A549 (cell line): Measurements from ENCODE around the gene PCSK6. TPM values are rescaled to one million over a fixed set of nuclear protein-coding genes. Genes with fewer than 3 reads are reported as not detected.

Experiments used
- ATAC-seq, 2 experiments: fragments of 200-7000 bp in 1 of 2; fragments of >200 bp in 1 of 2; cut with Nextera tagmentation in 1 of 2; cut with Tn5 transposase in 1 of 2; 3 replicates each; pipeline versions ENCODE4 v1.8.0 to v1.9.1; 2018 to 2020; ENCODE audit warnings: mild to moderate bottlenecking in 1 of 2, moderate library complexity in 1 of 2
- CTCF ChIA-PET: fragments of 300-600 bp; sonication (Branson Sonifier 250); formaldehyde crosslinking; extraction: SDS; loops from one replicate; lab custom pipeline; 2021; ENCODE audit warnings: antibody characterized with exemption, inconsistent platforms; lab: Yijun Ruan, JAX
- POLR2A ChIA-PET: fragments of 350-600 bp; formaldehyde crosslinking; extraction: SDS; loops from one replicate; lab custom pipeline; 2021; ENCODE audit warnings: antibody characterized with exemption, inconsistent platforms; lab: Yijun Ruan, JAX
- DNase-seq, 2 experiments: peaks; one replicate each; pipeline versions ENCODE4 v3.0.0 to v3.0.0-alpha.2; 2011 to 2016; ENCODE audit warnings: low read depth in 1 of 2, low spot score in 1 of 2
- FAIRE-seq: peaks from 2 replicates; lab custom pipeline; 2011; peaks lifted over from hg19 to GRCh38; lab: Jason Lieb, UNC
- H3K27ac ChIP-seq, 2 experiments: fragments of >200 bp; sonication (Bioruptor Twin); formaldehyde crosslinking; 3 replicates each; pipeline ENCODE4 v1.5.1; 2016 to 2017
- H3K4me1 ChIP-seq: fragments of >200 bp; sonication (Bioruptor Twin); formaldehyde crosslinking; 3 replicates; pipeline ENCODE4 v1.6.1; 2016
- H3K4me2 ChIP-seq: fragments of >200 bp; sonication (Bioruptor Twin); formaldehyde crosslinking; 3 replicates; pipeline ENCODE4 v1.6.1; 2016
- H3K4me3 ChIP-seq: fragments of >200 bp; sonication (Bioruptor Twin); formaldehyde crosslinking; 3 replicates; pipeline ENCODE4 v1.5.1; 2016
- H3K9me3 ChIP-seq: fragments of >200 bp; sonication (Bioruptor Twin); formaldehyde crosslinking; 3 replicates; pipeline ENCODE4 v1.6.1; 2016
- BCL3 ChIP-seq: fragments of >200 bp; sonication (Bioruptor Twin); formaldehyde crosslinking; IDR thresholded peaks from 3 replicates; pipeline ENCODE4 v1.6.1; 2016
- BHLHE40 ChIP-seq: IDR thresholded peaks from 2 replicates; pipeline ENCODE4 v1.6.1; 2012; ENCODE audit warnings: low read depth, low read length, inconsistent platforms
- CBX2 ChIP-seq: fragments of 200-600 bp; sonication (generic); IDR thresholded peaks from 2 replicates; pipeline ENCODE4 v1.6.1; 2016; ENCODE audit warnings: low read depth, mild to moderate bottlenecking, borderline replicate concordance
- CBX8 ChIP-seq: fragments of 200-600 bp; sonication (generic); IDR thresholded peaks from 2 replicates; pipeline ENCODE4 v1.6.1; 2016
- CHD4 ChIP-seq: fragments of 200-600 bp; sonication (generic); IDR thresholded peaks from 2 replicates; pipeline ENCODE4 v1.6.1; 2016; ENCODE audit warnings: antibody characterized with exemption, mild to moderate bottlenecking, borderline replicate concordance
- CTCF ChIP-seq: fragments of >200 bp; sonication (Bioruptor Twin); formaldehyde crosslinking; IDR thresholded peaks from 3 replicates; pipeline ENCODE4 v1.5.1; 2016
- FOSB ChIP-seq: fragments of 250-450 bp; sonication (Bioruptor Pico); IDR thresholded peaks from 2 replicates; pipeline ENCODE4 v1.5.0; 2020; ENCODE audit warnings: mild to moderate bottlenecking, moderate library complexity
- FOSL2 ChIP-seq, 2 experiments: fragments of 450-650 bp in 1 of 2; fragments of >200 bp in 1 of 2; sonication (Bioruptor Twin) in 1 of 2; formaldehyde crosslinking; IDR thresholded peaks; 2 replicates each; pipeline versions ENCODE4 v1.5.0 to v1.6.1; 2016 to 2020; ENCODE audit warnings: mild to moderate bottlenecking in 1 of 2, moderate library complexity in 1 of 2
- HES2 ChIP-seq: fragments of >200 bp; sonication (Bioruptor Twin); formaldehyde crosslinking; IDR thresholded peaks from 2 replicates; pipeline ENCODE4 v1.6.1; 2016
- JUN ChIP-seq, 2 experiments: fragments of >200 bp; sonication (Bioruptor Twin); formaldehyde crosslinking; IDR thresholded peaks; 2 replicates in 1 of 2; 3 replicates in 1 of 2; pipeline ENCODE4 v1.6.1; 2016 to 2017
- MAFK ChIP-seq: fragments of 450-650 bp; IDR thresholded peaks from 2 replicates; pipeline ENCODE4 v1.6.1; 2014; ENCODE audit not compliant: partially characterized antibody
- MAX ChIP-seq: IDR thresholded peaks from 2 replicates; pipeline ENCODE4 v1.6.1; 2012
- MAZ ChIP-seq: fragments of 150-350 bp; IDR thresholded peaks from 2 replicates; pipeline ENCODE4 v1.6.1; 2014; ENCODE audit warnings: antibody characterized with exemption, low read depth, low read length, borderline replicate concordance
- NFE2L2 ChIP-seq: fragments of 150-350 bp; conservative IDR thresholded peaks from 2 replicates; pipeline ENCODE4 v1.6.1; 2014; ENCODE audit warnings: low read length
- NPAS2 ChIP-seq: fragments of 250-450 bp; sonication (Bioruptor Pico); IDR thresholded peaks from 2 replicates; pipeline ENCODE4 v1.8.0; 2022; ENCODE audit warnings: mild to moderate bottlenecking, moderate library complexity, borderline replicate concordance
- RAD21 ChIP-seq, 2 experiments: fragments of >200 bp in 1 of 2; sonication (Bioruptor Twin) in 1 of 2; formaldehyde crosslinking in 1 of 2; IDR thresholded peaks in 1 of 2; conservative IDR thresholded peaks in 1 of 2; 2 replicates in 1 of 2; 3 replicates in 1 of 2; pipeline ENCODE4 v1.6.1; 2012 to 2018; ENCODE audit warnings: inconsistent platforms in 1 of 2
- RCOR1 ChIP-seq: fragments of 150-350 bp; IDR thresholded peaks from 2 replicates; pipeline ENCODE4 v1.6.1; 2014; ENCODE audit warnings: antibody characterized with exemption, low read length, low read depth
- RFX5 ChIP-seq: fragments of 450-650 bp; IDR thresholded peaks from 2 replicates; pipeline ENCODE4 v1.7.1; 2014; ENCODE audit warnings: antibody characterized with exemption, mild to moderate bottlenecking, moderate library complexity
- RNF2 ChIP-seq: fragments of 200-600 bp; sonication (generic); IDR thresholded peaks from 2 replicates; pipeline ENCODE4 v1.6.1; 2016; ENCODE audit warnings: low read depth, mild to moderate bottlenecking, antibody characterized with exemption, moderate library complexity, borderline replicate concordance
- SMC3 ChIP-seq: fragments of >200 bp; sonication (Bioruptor Twin); formaldehyde crosslinking; IDR thresholded peaks from 3 replicates; pipeline ENCODE4 v1.6.1; 2018; ENCODE audit warnings: inconsistent platforms
- SREBF2 ChIP-seq: fragments of 450-650 bp; IDR thresholded peaks from 2 replicates; pipeline ENCODE4 v1.6.1; 2014; ENCODE audit warnings: mild to moderate bottlenecking, moderate library complexity
- TFCP2L1 ChIP-seq: fragments of 250-450 bp; sonication (Bioruptor Pico); IDR thresholded peaks from 2 replicates; pipeline ENCODE4 v1.5.0; 2021; ENCODE audit warnings: mild to moderate bottlenecking
- USF2 ChIP-seq: fragments of 450-650 bp; IDR thresholded peaks from 2 replicates; pipeline ENCODE4 v1.6.1; 2014; ENCODE audit warnings: antibody characterized with exemption
- ZC3H11A ChIP-seq: fragments of 450-650 bp; IDR thresholded peaks from 2 replicates; pipeline ENCODE4 v1.6.1; 2014; ENCODE audit warnings: antibody characterized with exemption, mild to moderate bottlenecking
- ZNF302 ChIP-seq: fragments of 250-450 bp; sonication (Bioruptor Pico); IDR thresholded peaks from 2 replicates; pipeline ENCODE4 v1.9.0; 2021; ENCODE audit warnings: inconsistent platforms, mild to moderate bottlenecking, moderate library complexity
- ZSCAN20 ChIP-seq: fragments of 250-450 bp; sonication (Bioruptor Pico); IDR thresholded peaks from 2 replicates; pipeline ENCODE4 v1.8.0; 2022; ENCODE audit warnings: mild to moderate bottlenecking, moderate library complexity
- WGBS: methylation state at CpG from one replicate; pipeline ENCODE4 v1.1.6; 2017; ENCODE audit errors: missing lambda C conversion rate; 5-methylcytosine and 5-hydroxymethylcytosine counted together
- polyA plus RNA-seq, 4 experiments: library from polyadenylated mRNA; depleted of rRNA in 3 of 4; stranded (reverse); fragments of >200 nt; fragmentation: RNase III in 1 of 4; extraction: RNeasy Plus Mini Kit Qiagen cat#74134 plus additional on column Dnase treatment in 1 of 4; gene quantifications; 2 replicates in 3 of 4; 3 replicates in 1 of 4; pipeline ENCODE4 v1.2.3, GENCODE V29; 2011 to 2017

The PCSK6 gene
- polyA plus RNA-seq, 2 of the 4 experiments (the other 2 are of a cell fraction), result 10.0 to 15.2 TPM

GRCh38 chr15:101477851-101478362, 11.6 kb downstream of the PCSK6 start:
- 83% methylated on average over 5 of the region's 5 CpGs for WGBS
- POLR2A ChIA-PET, result no interaction called here
- TF ChIP-seq BHLHE40 (no peak), ZNF302 (CRISPR knock-in tag) (no peak), CHD4 (no peak), FOSL2 (IDR thresholded peaks at IDR 0.05) (no peak), FOSL2 (CRISPR knock-in tag; IDR thresholded peaks at IDR 0.05) (no peak), RFX5 (no peak), RAD21 (conservative IDR thresholded peaks at IDR 0.05 in 1 of 2, IDR thresholded peaks at IDR 0.05 in 1 of 2) (no peak), MAX (no peak), FOSB (CRISPR knock-in tag) (no peak)
- FAIRE-seq (no peak), ATAC-seq (no peak; a peak in 1 of 6 replicates), DNase-seq (no peak)
- CTCF ChIA-PET, result interaction anchor here (2.1 kb wide), 1 partner anchor 24 kb away, joined by 7 read pairs; no protein-coding TSS in a partner anchor
- Histone ChIP-seq H3K27ac (no peak overlapping the region), H3K4me1 (no peaks in the 10 kb centered on the region), H3K9me3 (no peaks in the 10 kb centered on the region), H3K4me3 (no peak overlapping the region), H3K4me2 (no peak overlapping the region)

GRCh38 chr15:101476756-101477155, 12.8 kb downstream of the PCSK6 start:
- FAIRE-seq, result no peak
- TF ChIP-seq ZNF302 (CRISPR knock-in tag), result no peak
- no peak for TF ChIP-seq CTCF
- TF ChIP-seq ZSCAN20 (CRISPR knock-in tag), result no peak
- TF ChIP-seq MAX, result no peak
- no peak for TF ChIP-seq NFE2L2
- TF ChIP-seq RAD21 (conservative IDR thresholded peaks at IDR 0.05 in 1 of 2, IDR thresholded peaks at IDR 0.05 in 1 of 2), result no peak
- TF ChIP-seq MAFK, result no peak
- TF ChIP-seq BHLHE40, result no peak
- ATAC-seq, result no peak

GRCh38 chr15:101474983-101475382, 14.5 kb downstream of the PCSK6 start:
- ATAC-seq, result no peak
- 85% methylated on average over 7 of the region's 7 CpGs for WGBS
- TF ChIP-seq MAFK (no peak), NPAS2 (no peak), TFCP2L1 (CRISPR knock-in tag) (no peak), BCL3 (no peak)
- CTCF ChIA-PET, result interaction anchor here (1.5 kb wide), 1 partner anchor 8 kb away, joined by 3 read pairs; no protein-coding TSS in a partner anchor
- H3K27ac ChIP-seq, result no peak overlapping the region
- no peak overlapping the region for H3K4me2 ChIP-seq
- no peak overlapping the region for H3K4me3 ChIP-seq
- no peaks in the 10 kb centered on the region for H3K9me3 ChIP-seq
- no peak for DNase-seq
- no peaks in the 10 kb centered on the region for H3K4me1 ChIP-seq
- POLR2A ChIA-PET, result no interaction called here
- no peak for FAIRE-seq

More at GRCh38 chr15:101476756-101477155, 12.8 kb downstream of the PCSK6 start:
- ChIA-PET CTCF (no interaction called here), POLR2A (no interaction called here)
- Histone ChIP-seq H3K4me2 (no peak overlapping the region), H3K4me3 (no peak overlapping the region), H3K9me3 (no peaks in the 10 kb centered on the region), H3K27ac (no peak overlapping the region), H3K4me1 (no peaks in the 10 kb centered on the region)
- 85% methylated on average over 10 of the region's 10 CpGs for WGBS
- no peak for DNase-seq

- POLR2A ChIA-PET, result no interaction called here
- H3K9me3 ChIP-seq, result no peaks in the 10 kb centered on the region
- WGBS, result 88% methylated on average over 10 of the region's 10 CpGs
- no peak overlapping the region for H3K4me2 ChIP-seq
- no peaks in the 10 kb centered on the region for H3K4me1 ChIP-seq
- FAIRE-seq (no peak), ATAC-seq (no peak), DNase-seq (no peak)
- CTCF ChIA-PET, result interaction anchor here (1.3 to 1.8 kb wide), 3 partner anchors 9 to 167 kb away, joined by 3 to 9 read pairs (median 3); no protein-coding TSS in a partner anchor
- TF ChIP-seq RCOR1, result no peak
- no peak for TF ChIP-seq FOSB (CRISPR knock-in tag)
- no peak for TF ChIP-seq ZC3H11A
- no peak for TF ChIP-seq ZSCAN20 (CRISPR knock-in tag)
- no peak for TF ChIP-seq RNF2
- TF ChIP-seq HES2, result no peak
- no peak for TF ChIP-seq NPAS2
- no peak for TF ChIP-seq SMC3
- TF ChIP-seq MAZ, result no peak
- TF ChIP-seq SREBF2, result no peak
- no peak for TF ChIP-seq CHD4
- TF ChIP-seq CBX8, result no peak
- no peak for TF ChIP-seq USF2
- TF ChIP-seq JUN (IDR thresholded peaks at IDR 0.05), result no peak
- TF ChIP-seq CBX2, result no peak
- H3K27ac ChIP-seq, result no peak overlapping the region
- H3K4me3 ChIP-seq, result no peak overlapping the region
Measured at GRCh38 chr15:101474233-101474632, 15.3 kb downstream of the PCSK6 start.
